NCI-H2029 (cell line): ENCODE results near the gene CPLANE1.
"Not testable (repeated sequence)": the region's sequence is repeated elsewhere in the genome, so short reads cannot be mapped to it uniquely, and the experiment has no call there.

ENCODE experiments used
- DNase-seq: peaks from one replicate; lab custom pipeline; 2025; lab: John Stamatoyannopoulos, UW

Gene CPLANE1

GRCh38 chr5:37121027-37121426, 128.1 kb downstream of the CPLANE1 start:
- no peak for DNase-seq

DNA sequence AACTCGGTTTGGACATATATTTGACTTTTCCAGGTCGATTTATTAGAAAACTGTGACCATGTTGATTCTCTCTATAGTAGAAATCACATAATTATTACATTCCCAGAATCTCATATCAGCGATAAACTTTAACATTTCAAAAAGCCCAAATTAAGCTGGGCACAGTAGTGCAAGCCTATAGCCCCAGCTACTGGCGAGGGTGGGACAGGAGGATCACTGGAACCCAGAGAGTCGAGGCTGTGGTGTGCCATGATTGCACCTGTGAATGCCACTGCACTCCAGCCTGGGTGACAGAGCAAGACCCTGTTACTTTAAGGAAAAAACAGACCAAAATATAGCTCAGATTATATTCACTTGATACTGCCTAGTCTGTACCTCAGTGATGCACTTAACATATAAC, 128.9 kb downstream of the CPLANE1 start:
- DNase-seq: no peak

DNA sequence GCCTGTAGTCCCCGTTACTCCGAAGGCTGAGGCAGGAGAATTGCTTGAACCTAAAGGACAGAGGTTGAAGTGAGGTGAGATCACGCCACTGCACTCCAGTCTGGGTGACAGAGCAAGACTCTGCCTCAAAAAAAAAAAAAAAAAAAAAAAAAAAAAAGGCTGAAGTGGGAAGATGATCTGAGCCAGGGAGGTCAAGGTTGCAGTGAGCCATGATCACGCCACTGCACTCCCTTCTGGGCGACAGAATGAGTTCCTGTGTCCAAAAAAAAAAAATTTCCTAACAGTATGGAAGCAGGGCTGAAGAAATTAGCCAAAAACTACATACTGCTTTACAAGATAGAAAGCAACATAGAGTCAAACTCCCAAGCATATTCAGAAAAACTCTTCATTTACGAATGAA, 132.8 kb downstream of the CPLANE1 start:
- no peak for DNase-seq

GRCh38 chr5:37112383-37112991, 136.7 kb downstream of the CPLANE1 start:
- no peak for DNase-seq

GRCh38 chr5:37111426-37112382, 137.5 kb downstream of the CPLANE1 start:
- no peak for DNase-seq

- no peak for DNase-seq
Observed at GRCh38 chr5:37110135-37110534, 139.0 kb downstream of the CPLANE1 start.

- no peak for DNase-seq
Observed at GRCh38 chr5:37109338-37109737, 139.8 kb downstream of the CPLANE1 start.

- no peak for DNase-seq
Observed at GRCh38 chr5:37103302-37103701, 145.9 kb downstream of the CPLANE1 start.

DNA sequence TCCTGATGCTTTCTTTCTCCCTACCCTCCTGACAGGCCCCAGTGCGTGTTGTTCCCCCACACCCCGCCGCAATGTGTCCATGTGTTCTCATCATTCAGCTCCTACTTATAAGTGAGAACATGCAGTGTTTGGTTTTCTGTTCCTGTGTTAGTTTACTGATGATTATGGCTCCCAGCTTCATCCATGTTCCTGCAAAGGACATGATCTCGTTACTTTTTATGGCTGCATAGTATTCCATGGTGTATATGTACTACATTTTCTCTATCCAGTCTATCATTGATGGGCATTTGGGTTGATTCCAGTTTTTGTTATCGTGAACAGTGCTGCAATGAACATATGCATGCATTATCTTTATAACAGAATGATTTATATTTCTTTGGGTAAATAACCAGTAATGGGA, 149.9 kb downstream of the CPLANE1 start:
- not testable (repeated sequence) for DNase-seq

GRCh38 chr5:37093795-37094194, 155.4 kb downstream of the CPLANE1 start:
- DNase-seq: not testable (repeated sequence)

GRCh38 chr5:37090781-37091180, 158.4 kb downstream of the CPLANE1 start:
- DNase-seq: no peak

- no peak for DNase-seq
Observed at GRCh38 chr5:37090123-37090726, 159.0 kb downstream of the CPLANE1 start.

- no peak for DNase-seq
Observed at GRCh38 chr5:37088009-37088408, 161.2 kb downstream of the CPLANE1 start.

DNA sequence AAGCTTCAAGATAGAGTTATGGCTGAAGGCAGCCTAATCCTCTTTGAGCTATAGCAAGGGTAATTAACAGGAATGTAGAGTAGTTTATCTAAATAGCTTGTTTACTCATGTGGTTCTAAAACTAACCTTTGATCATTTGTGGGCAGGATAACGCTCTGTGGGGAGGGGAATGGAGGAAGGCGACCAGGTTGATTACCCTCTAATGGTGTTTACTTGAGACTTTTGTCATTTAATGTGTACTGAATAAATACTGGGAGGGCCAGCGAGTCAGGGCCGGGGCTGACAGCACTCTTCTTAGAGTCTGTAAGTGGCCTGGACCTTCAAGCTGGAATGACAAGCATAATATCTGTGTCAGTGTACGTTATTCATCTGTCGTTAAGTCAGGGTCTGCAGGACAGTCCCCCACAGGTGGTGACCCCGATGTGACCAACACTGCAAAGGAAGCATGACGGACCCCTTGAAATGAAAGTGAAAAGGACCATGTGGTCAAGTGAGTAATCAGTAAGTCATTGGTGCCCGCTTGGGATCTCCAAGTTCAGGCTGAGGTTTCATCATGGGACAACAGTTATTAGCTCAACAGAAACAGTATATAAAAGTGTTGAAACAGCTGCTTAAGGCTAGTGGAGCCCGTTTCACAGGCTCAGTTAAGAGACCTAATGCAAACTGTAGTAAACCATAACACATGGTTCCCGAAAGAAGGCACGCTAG, 162.6 kb downstream of the CPLANE1 start:
- DNase-seq: no peak

DNA sequence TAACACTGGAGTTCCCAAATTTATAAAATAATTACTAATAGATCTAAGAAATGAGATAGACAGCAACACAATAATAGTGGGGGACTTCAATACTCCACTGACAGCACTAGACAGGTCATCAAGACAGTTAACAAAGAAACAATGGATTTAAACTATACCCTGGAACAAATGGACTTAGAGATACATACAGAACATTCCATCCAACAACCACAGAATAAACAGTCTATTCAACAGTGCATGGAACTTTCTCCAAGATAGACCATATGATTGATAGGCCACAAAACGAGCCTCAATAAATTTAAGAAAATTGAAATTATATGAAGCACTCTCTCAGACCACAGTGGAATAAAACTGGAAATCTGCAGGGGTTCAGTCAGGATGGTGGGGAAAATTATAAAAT, 163.2 kb downstream of the CPLANE1 start:
- DNase-seq: not testable (repeated sequence)

- not testable (repeated sequence) for DNase-seq
Observed at GRCh38 chr5:37082977-37083376, 166.2 kb downstream of the CPLANE1 start.

- no peak for DNase-seq
Observed at GRCh38 chr5:37080697-37081096, 168.5 kb downstream of the CPLANE1 start.

DNA sequence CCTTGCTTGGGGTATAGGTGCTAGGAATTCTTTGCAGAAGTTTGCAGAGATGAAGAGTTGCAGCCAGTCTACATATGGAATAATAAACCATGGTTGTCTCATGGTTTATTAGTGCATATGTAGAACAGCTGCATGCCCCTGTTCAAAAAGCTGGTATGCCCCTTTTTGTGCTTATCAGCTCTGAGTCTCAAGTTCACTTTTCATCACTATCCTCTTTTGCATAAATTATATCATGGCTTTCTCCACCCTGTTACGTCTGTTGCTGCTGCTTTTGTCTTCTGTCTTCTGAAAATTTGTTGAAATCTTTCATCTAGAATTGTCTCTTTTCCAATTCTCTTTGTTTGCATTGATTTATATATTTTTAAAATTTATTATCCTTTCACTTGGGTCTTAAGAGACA, 172.0 kb downstream of the CPLANE1 start:
- no peak for DNase-seq

DNA sequence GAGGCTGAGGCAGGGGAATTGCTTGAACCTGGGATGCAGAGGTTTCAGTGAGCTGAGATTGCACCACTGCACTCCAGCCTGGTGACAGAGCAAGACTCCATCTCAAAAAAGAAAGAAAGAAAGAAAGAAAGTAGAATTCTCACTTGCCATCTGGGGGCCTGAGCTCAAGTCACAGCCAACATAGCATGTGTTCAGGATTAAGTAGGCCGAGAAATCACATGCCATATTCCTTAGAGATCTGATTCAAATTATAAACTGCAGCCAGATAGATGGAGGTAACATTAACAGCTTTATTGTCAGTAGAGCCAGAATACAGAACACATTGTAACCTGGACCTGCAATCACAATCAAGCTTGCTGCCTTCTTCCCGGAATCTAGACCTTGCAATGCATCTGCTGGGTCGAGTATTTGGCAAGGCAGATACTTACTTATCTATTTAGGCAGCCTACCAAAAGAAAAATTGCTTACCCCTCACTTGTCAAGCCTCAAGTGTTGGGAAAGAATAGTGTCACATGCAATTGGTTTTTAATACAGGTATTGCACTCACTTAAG, 173.7 kb downstream of the CPLANE1 start:
- DNase-seq: no peak

DNA sequence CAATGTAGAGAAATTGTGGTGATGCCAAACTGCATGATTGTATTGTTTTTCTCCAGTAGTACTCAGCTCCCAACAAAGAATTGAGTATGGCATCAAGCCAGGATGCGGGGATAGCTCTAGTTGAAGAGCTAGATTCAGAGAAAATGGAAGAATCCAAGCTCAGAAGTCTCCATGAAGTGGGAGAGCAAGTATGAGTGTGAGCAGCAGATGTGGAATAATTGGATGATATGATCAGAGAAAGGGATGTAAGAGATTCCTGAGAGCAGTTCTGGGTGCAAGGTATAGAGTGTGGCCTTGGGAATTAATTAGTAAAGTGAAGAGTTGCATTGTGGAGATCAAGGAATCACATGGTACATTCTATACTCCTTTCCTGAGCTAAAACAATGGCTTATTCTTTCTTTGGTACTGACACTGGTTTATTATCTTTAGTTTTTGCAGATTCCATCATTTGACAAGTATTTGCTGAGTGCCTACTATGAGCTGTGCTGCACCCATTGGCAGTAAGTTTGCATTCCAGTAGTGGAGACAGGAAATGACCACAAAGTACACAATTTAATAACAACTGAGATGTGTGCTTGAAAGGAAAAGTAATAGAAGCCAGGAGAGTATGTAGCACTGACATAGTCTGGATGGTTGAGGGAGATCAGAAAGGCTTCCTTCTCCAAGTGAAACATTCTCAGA, 177.1 kb downstream of the CPLANE1 start:
- DNase-seq: no peak

GRCh38 chr5:37071487-37071886, 177.7 kb downstream of the CPLANE1 start:
- no peak for DNase-seq
